Breast epithelium (tissue), 4 donors: ENCODE results near the gene NOSIP. TPM values are rescaled to one million over a fixed set of nuclear protein-coding genes. Genes with fewer than 3 reads are reported as not detected.

Experiments
- DNase-seq, 2 donors: peaks; one replicate each; pipeline ENCODE4 v3.0.0-alpha.2; 2019; ENCODE audit warnings: low spot score in 2 of 2
- H3K27ac ChIP-seq, 2 donors: fragments of 200-600 bp; sonication (generic) in 1 of 2; one replicate each; pipeline ENCODE4 v1.5.1; 2016 to 2019; ENCODE audit warnings: mild to moderate bottlenecking in 1 of 2
- H3K27me3 ChIP-seq, 2 donors: fragments of 200-600 bp; sonication (generic) in 1 of 2; one replicate each; pipeline versions ENCODE4 v1.5.1 to v1.6.0; 2017 to 2019; ENCODE audit warnings: control low read depth in 1 of 2, mild to moderate bottlenecking in 1 of 2
- H3K36me3 ChIP-seq: fragments of 200-600 bp; one replicate; pipeline ENCODE4 v1.5.1; 2019
- H3K4me1 ChIP-seq, 2 donors: fragments of 200-600 bp; sonication (generic); one replicate each; pipeline ENCODE4 v1.5.1; 2016 to 2019; ENCODE audit warnings: control low read depth in 1 of 2
- H3K4me3 ChIP-seq, 3 donors: fragments of 200-600 bp; sonication (generic); 1 replicate in 2 of 3; 2 replicates in 1 of 3; pipeline ENCODE4 v1.5.1; 2016 to 2019; ENCODE audit warnings: mild to moderate bottlenecking in 3 of 3, moderate library complexity in 2 of 3
- H3K9me3 ChIP-seq, 2 donors: fragments of 200-600 bp; sonication (generic) in 1 of 2; one replicate each; pipeline ENCODE4 v1.5.1; 2016 to 2019; ENCODE audit warnings: control low read depth in 1 of 2
- CTCF ChIP-seq, 3 donors: fragments of 450-650 bp; IDR thresholded peaks; one replicate each; pipeline ENCODE4 v1.5.1; 2016 to 2017; ENCODE audit warnings: antibody characterized with exemption in 3 of 3, mild to moderate bottlenecking in 3 of 3, moderate library complexity in 3 of 3
- POLR2A ChIP-seq: fragments of 450-650 bp; IDR thresholded peaks from one replicate; pipeline ENCODE4 v1.6.1; 2016; ENCODE audit warnings: antibody characterized with exemption, mild to moderate bottlenecking, moderate library complexity
- POLR2AphosphoS5 ChIP-seq, 3 donors: sonication (generic); formaldehyde crosslinking; IDR thresholded peaks; one replicate each; pipeline ENCODE4 v1.6.1; 2017; ENCODE audit warnings: antibody characterized with exemption in 3 of 3
- intact Hi-C: fragments of 100-400 bp; cut with DNase I; formaldehyde crosslinking; loops from one replicate; pipeline ENCODE4 v1.15.1; 2023; ENCODE audit warnings: low total_unique reads
- total RNA-seq, 3 donors: library from RNA; depleted of rRNA; stranded (reverse); fragments of >200 nt; gene quantifications; one replicate each; pipeline ENCODE4 v1.1.0, GENCODE V29; 2016

The NOSIP gene
- total RNA-seq, 3 donors from 2014 or later = 54.7 to 60.0 (median 57.4) TPM

- Histone ChIP-seq H3K27ac (peak overlapping the region; percentile 68 to 86), H3K4me1 (no peaks in the 10 kb centered on the region), H3K9me3 (no peaks in the 10 kb centered on the region), H3K27me3 (no peaks in the 10 kb centered on the region), H3K36me3 (no peaks in the 10 kb centered on the region), H3K4me3 (peak overlapping the region; percentile 43 to 71 (median 55))
- TF ChIP-seq POLR2A (no peak), POLR2AphosphoS5 (IDR thresholded peaks at IDR 0.05) (no peak), CTCF (IDR thresholded peaks at IDR 0.05) (no peak)
- intact Hi-C loops = no loop called here
- no peak for DNase-seq
Measured at GRCh38 chr19:49528211-49528771, 52.1 kb downstream of the NOSIP start.

DNA sequence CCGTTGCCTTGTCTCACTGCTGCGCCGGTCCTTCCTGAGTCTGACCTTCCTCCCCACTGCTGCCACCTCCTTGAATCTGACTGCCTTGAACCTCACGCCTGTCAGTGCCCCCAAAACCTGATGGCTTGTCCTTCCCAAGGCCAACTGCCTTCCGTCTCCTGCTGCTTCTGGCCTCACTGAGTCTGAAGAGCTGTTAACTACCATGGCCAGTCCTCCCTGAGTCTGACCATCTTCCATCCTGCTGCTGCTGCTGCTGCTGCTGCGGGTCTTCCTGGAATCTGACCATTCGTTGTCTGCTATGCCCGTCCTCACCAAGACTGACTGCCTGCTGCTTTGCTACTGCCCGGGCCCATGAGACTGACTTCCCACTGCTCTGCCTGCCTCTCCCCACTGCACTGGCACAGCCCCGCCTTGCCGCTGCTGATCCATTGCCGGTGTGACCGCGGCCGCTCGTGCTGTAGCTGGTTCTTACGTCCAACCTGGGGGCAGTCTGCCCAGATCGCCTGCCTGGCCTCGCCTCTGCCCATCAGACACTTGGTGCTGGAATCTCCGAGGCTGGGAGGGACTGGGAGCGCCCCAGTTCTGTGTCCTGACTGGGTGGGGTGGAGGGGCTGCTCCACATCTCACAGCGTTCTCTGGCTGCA is 55.4 kb downstream of the NOSIP start:
- H3K36me3 ChIP-seq = no peaks in the 10 kb centered on the region
- no peaks in the 10 kb centered on the region for H3K4me1 ChIP-seq
- no peak overlapping the region for H3K4me3 ChIP-seq
- intact Hi-C loops = no loop called here
- TF ChIP-seq CTCF (IDR thresholded peaks at IDR 0.05) (no peak), POLR2A (no peak), POLR2AphosphoS5 (IDR thresholded peaks at IDR 0.05) (no peak)
- H3K9me3 ChIP-seq = no peaks in the 10 kb centered on the region
- DNase-seq = no peak
- no peaks in the 10 kb centered on the region for H3K27me3 ChIP-seq
- H3K27ac ChIP-seq = no peak overlapping the region

DNA sequence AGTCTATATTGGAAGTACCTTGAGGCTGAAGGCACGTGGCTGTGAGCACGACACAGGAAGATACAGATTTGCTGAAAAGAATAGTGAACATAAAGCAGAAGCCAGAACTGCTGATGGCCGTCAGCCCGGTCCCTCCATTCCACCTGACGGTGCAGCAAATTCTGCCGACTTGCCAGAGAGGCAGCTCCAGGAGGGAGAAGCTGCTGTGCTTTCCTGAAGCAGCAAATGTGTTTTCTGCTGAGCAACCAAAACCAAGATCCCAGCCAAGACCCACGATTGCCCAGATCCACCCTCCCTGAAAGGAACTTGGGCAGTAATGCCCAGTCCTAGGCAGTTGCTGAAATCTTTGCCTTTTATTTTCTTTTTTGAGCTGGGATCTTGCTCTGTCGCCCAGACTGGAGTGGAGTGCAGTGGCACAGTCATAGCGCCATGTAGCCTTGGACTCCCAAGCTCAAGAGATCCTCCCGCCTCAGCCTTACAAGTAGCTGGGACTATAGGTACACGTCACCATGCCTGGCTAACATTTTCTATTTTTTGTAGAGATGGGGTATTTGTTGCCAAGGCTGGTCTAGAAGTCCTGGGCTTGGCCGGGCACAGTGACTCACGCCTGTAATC is 59.5 kb downstream of the NOSIP start:
- peak overlapping the region in 1 of 2 donors; percentile 5 for H3K27ac ChIP-seq
- no peaks in the 10 kb centered on the region for H3K9me3 ChIP-seq
- DNase-seq = no peak
- TF ChIP-seq POLR2A (no peak), CTCF (IDR thresholded peaks at IDR 0.05) (no peak), POLR2AphosphoS5 (IDR thresholded peaks at IDR 0.05) (no peak)
- no peaks in the 10 kb centered on the region for H3K36me3 ChIP-seq
- H3K4me1 ChIP-seq = no peaks in the 10 kb centered on the region
- no peak overlapping the region for H3K4me3 ChIP-seq
- no peaks in the 10 kb centered on the region for H3K27me3 ChIP-seq
- intact Hi-C loops = no loop called here

DNA sequence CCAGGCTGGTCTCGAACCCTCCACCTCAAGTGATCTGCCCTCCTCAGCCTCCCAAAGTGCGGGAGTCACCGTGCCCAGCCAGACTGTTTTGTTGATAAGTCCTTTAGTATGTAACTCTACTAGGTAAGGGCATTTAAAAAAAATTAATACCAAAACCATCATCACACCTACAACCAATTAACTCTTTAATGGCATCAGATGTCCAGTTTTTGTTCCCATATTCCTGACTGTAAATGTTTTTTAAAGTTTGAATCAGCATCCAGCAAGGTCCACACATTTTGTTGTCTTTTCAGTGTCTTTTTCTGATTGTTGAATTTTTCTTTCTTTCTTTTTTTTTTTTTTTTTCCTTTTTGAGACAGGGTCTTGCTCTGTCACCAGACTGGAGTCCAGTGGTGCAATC is 62.3 kb downstream of the NOSIP start:
- H3K36me3 ChIP-seq = no peaks in the 10 kb centered on the region
- intact Hi-C loops = loop anchor here (5.0 kb wide), 1 partner anchor 34 kb away; no protein-coding TSS in a partner anchor
- no peak for DNase-seq

More for the DNA sequence above, 62.3 kb downstream of the NOSIP start:
- no peaks in the 10 kb centered on the region for H3K4me1 ChIP-seq
- H3K9me3 ChIP-seq = no peaks in the 10 kb centered on the region
- no peak for TF ChIP-seq POLR2A
- TF ChIP-seq CTCF (IDR thresholded peaks at IDR 0.05) = no peak
- TF ChIP-seq POLR2AphosphoS5 (IDR thresholded peaks at IDR 0.05) = no peak
- no peak overlapping the region for H3K27ac ChIP-seq
- H3K4me3 ChIP-seq = no peak overlapping the region
- H3K27me3 ChIP-seq = no peaks in the 10 kb centered on the region
